Neural progenitor cell (in vitro differentiated cells): ENCODE data around the gene ZNF264.

Experiments used
- EZH2 ChIP-seq: fragments of 200-600 bp; sonication (generic); IDR thresholded peaks from 2 replicates; pipeline ENCODE4 v1.6.1; 2017; ENCODE audit warnings: antibody characterized with exemption, mild to moderate bottlenecking, moderate library complexity
- EZH2phosphoT487 ChIP-seq: fragments of 200-600 bp; sonication (generic); IDR thresholded peaks from 2 replicates; pipeline ENCODE4 v1.6.1; 2017; ENCODE audit warnings: antibody characterized with exemption
- TF ChIP-seq, protein P1 (sequence below): fragments of 200-600 bp; sonication (generic); IDR thresholded peaks from 2 replicates; pipeline ENCODE4 v1.5.1; 2017; ENCODE audit warnings: antibody characterized with exemption, mild to moderate bottlenecking

DNA sequence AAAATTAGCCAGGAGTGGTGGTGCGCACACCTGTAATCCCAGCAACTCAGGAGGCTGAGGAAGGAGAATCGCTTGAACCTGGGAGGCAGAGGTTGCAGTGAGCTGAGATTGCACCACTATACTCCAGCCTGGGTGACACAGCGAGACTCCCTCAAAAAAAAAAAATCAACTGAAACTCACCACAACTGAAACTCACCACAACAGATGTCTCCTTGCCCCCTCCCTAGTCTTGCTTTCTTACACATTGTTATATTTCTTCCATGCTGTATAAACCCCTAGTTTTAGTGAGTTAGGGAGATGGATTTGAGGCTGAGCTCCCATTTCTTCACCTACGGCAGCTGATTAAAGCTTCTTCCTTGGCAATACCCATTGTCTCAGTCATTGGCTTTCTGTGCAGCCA is 49.6 kb upstream of the ZNF264 start:
- no peak for TF ChIP-seq EZH2
- TF ChIP-seq, protein P1, sequence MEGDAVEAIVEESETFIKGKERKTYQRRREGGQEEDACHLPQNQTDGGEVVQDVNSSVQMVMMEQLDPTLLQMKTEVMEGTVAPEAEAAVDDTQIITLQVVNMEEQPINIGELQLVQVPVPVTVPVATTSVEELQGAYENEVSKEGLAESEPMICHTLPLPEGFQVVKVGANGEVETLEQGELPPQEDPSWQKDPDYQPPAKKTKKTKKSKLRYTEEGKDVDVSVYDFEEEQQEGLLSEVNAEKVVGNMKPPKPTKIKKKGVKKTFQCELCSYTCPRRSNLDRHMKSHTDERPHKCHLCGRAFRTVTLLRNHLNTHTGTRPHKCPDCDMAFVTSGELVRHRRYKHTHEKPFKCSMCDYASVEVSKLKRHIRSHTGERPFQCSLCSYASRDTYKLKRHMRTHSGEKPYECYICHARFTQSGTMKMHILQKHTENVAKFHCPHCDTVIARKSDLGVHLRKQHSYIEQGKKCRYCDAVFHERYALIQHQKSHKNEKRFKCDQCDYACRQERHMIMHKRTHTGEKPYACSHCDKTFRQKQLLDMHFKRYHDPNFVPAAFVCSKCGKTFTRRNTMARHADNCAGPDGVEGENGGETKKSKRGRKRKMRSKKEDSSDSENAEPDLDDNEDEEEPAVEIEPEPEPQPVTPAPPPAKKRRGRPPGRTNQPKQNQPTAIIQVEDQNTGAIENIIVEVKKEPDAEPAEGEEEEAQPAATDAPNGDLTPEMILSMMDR: no peak
- TF ChIP-seq EZH2phosphoT487: no peak
